GM10847 (cell line): ENCODE data around the gene GPT2.

Source experiments
- POLR2A ChIP-seq: IDR thresholded peaks from 2 replicates; pipeline ENCODE4 v1.6.1; 2011; ENCODE audit not compliant: insufficient read length; ENCODE audit errors: extremely low read depth

The GPT2 gene

DNA sequence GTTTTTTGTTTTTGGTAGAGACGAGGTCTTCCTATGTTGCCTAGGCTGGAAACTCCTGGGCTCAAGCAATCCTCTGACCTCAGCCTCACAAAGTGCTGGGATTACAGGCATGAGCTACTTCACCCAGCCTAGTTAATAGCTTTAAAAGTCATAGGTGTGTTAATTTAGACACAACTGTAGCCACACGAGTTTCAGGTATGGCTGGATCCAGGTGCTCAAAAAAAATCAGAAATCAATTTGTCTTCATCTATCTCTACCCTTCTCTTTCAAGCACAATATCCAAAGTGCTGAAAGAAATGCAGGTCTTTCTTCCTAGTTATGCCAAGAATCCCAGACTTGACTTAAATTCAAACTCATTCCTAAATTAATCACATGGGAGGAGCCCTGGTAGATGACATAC is 29.3 kb upstream of the GPT2 start:
- TF ChIP-seq POLR2A, result no peak

- no peak for TF ChIP-seq POLR2A
These were observed 28.8 kb upstream of the GPT2 start for GRCh38 chr16:46855389-46855788.

DNA sequence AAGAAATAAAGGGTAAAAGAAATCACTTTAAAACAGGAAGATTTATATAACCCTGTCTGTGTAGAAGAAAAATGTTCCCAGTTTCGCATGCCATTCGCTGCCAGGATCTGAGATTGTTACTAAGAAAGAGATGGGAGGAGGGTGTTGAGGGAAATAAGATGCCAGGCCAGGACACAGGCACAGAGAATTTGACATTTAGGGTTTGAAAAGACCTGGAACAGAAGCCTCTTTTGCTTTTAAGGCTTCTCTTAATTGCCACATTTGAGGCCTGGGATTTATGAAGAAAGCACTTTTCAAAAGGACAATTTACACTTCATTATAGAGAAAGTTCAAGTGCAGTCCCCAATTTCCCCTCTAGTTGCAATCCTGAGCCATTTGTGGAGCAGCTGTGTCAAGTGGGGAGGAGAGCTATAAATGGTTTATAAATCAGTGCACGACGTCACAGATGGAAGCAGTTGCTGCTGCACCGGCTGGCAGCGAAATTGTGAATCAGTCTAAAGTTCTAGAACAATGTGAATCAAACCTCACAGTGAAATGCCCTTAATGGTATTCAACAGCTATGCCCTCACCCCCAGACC is 26.7 kb upstream of the GPT2 start:
- TF ChIP-seq POLR2A, result no peak

GRCh38 chr16:46858151-46858550 is 26.0 kb upstream of the GPT2 start:
- TF ChIP-seq POLR2A, result no peak

DNA sequence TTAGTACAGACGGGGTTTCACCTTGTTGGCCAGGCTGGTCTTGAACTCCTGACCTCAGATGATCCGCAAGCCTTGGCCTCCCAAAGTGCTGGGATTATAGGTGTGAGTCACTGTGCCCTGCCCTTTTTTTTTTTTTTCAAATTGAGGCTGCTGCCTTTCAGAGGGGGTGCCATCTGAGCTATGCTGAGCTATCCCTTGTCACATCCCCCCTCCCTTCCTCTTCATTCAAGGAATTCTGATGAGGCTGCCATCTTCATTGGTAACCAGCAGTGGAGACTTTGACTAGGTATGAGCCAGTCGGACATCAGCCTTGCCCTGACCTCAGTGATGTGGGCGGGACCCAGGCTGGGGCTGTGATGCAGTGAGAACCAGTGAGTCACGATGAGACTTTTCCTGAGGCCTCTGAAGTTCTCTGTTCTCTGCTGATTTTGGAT is 24.4 kb upstream of the GPT2 start:
- no peak for TF ChIP-seq POLR2A

DNA sequence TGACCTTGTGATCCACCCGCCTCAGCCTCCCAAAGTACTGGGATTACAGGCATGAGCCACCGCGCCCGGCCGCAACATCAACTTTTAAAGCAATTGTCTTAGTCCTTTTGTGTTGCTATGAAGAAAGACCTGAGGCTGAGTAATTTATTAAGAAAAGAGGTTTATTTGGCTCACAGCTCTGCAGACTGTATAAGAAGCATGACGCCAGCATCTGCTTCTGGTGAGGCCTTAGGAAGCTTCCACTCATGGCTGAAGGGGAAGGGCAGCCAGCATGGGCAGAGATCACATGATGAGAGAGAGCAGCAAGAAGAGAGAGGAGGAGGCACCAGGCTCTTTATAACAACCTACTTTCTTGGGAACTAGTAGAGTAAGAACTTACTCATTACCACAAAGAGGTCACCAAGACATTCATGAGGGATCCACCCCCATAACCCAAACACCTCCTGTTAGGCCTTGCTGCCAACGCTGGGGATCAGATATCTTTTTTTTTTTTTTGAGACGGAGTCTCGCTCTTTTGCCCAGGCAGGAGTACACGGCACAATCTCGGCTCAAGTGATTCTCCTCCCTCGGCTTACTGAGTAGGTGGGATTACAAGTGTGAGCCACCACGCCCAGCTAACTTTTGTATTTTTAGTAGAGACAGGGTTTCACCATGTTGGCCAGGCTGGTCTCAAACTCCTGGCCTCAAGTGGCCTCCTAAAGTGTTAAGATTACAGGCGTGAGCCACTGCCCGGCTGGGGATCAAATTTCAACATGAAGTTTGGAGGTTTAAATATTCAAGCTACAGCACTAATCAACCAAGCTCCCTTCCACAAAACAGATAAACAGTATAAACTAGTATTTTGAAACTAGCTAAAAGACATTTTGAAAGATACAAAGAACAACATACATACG is 21.4 kb upstream of the GPT2 start:
- no peak for TF ChIP-seq POLR2A

DNA sequence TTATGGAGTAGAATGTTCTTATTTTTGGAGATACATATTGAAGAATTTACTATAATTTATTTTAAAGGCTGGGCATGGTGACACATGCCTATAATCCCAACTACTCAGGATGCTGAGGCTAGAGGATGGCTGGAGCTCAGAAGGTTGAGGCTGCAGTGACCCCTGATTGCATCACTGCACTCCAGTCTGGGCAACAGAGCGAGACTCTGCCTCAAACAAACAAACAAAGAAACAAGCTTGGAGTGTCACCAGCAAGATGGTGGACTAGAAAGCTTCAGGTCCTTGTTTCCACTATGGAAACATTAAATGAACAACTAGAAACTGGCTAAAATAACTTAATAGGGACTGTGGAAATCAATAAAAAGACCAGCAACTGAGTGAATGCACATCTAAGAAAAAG is 17.9 kb upstream of the GPT2 start:
- no peak for TF ChIP-seq POLR2A

- no peak for TF ChIP-seq POLR2A
These were observed 12.6 kb upstream of the GPT2 start for GRCh38 chr16:46871597-46871996.

DNA sequence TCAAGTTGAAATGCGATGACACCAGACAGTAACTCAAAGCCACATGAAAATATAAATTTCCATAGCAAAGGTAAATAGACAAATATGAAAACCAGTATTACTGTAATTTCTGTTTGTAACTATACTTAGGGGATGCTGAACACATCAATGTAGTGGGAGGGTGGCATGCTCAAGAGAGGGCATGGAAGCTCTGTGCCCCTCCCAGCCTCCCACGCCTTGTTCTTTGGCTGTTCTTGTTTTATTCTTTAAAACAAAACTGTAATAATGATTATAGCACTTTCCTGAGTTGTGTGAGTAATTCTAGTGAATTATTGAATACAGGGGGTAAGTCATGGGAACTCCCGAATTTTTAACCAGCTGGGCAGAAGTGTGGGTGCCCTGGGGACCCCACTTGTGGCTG is 11.0 kb upstream of the GPT2 start:
- no peak for TF ChIP-seq POLR2A

DNA sequence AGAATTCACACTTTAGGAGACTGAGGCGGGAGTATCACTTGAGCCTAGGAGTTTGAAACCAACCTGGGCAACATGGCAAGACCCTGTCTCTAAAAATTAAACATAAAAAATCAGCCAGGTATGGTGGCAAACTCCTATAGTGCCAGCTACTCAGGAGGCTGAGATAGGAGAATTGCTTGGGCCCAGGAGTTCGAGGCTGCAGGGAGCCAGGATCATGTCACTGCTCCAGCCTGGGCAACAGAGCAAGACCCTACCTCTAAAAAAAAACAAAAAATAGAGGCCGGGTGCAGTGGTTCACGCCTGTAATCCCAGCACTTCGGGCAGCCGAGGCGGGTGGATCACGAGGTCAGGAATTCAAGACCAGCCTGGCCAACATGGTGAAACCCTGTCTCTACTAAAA is 8.9 kb upstream of the GPT2 start:
- no peak for TF ChIP-seq POLR2A

DNA sequence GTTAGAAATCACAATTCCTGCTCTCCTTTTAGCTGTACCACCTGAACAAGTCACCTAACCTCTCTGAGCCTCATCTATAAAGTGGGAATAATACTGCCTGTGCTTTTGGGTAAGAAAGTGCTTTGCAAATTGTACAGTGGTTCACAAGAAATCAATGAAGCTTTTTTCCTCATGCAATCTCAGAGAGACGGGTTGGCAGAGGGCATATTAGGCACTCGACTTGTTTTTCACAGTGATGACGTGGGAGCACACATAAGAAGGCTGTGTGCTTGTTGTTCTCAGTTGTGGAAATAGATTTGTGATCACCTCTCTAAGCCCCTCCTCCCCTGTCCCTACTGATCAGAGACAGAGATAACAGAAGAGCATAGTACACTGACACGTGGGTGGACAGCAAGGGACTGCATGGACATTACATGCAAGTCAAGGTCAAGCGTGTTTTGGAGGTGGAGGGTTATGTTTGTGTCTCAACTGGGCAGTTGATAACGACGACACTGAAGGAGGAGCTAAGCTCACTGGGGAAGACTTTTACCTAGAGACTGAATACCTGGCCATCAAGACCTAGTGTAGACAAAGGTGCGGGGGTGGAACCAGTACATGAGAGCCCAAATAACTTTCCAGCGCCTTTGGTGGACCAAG is 1.7 kb upstream of the GPT2 start:
- TF ChIP-seq POLR2A, result no peak

- no peak for TF ChIP-seq POLR2A
These were observed 1.2 kb upstream of the GPT2 start for GRCh38 chr16:46882940-46883307.

DNA sequence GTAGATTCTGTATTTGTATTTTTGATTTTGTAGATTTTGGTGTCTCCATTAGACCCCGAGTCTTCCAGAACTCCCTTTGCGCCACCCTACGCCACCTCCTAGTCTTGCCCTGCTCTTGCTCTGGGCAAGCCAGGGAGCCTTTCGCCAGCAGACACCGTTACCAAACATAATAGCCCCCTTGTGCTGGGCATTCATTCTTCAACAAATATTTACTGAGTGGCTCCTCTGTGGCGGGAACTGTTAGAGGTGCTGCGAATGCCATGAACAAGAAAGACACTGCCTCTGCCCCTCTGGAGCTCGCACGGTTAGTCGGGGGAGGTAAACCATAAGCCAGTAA is 841 bp upstream of the GPT2 start:
- TF ChIP-seq POLR2A, result no peak

- TF ChIP-seq POLR2A, result no peak
These were observed 541 bp downstream of the GPT2 start for GRCh38 chr16:46884513-46885293.

DNA sequence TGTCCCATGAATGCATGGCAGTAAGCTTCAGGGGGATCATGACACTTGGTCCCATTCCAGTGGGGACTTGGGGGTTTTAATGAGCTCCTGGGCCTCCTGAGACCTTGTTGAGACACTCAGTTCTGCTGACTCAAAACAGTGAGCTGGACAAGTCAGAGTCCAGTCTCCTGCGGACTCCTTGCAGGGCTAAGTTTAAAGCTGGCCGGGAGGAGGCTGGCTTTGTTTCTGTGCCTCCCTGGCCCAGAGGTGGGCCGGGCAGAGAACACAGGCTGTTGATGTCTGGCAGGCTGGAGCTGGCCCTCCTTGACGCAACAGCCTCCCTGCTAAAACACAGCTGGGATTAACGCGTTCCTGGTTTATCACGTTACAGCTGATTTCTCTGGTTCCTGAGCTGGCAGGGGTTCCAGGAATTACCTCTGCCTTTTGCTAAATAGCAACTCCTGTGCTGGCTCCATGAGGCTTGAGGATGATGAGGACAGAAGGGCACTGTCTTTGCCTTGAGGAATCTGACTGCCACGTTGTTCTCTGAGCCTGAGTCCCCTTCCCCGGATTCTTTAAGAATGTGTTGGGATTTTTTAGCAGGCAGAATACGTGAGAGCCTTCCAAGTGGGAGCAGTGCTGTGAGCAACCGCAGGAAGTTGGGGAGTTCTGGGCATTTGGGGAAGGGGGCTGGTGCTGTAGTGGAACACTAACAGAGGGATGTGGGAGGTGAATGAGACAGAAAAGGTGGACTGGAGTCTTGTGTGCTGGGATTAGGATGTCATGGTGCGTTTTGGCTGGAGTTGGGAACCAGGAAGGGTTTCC is 2.0 kb downstream of the GPT2 start:
- no peak for TF ChIP-seq POLR2A
